HL-60/S4 (cell line): Measurements from ENCODE around the gene PPP2R5C.

Source experiments
- in situ Hi-C: fragments of 300-500 bp; cut with MboI; formaldehyde crosslinking; loops from 2 replicates; pipeline ENCODE4 v1.14.3; 2022; ENCODE audit warnings: low sequenced_read_pairs

PPP2R5C gene

DNA sequence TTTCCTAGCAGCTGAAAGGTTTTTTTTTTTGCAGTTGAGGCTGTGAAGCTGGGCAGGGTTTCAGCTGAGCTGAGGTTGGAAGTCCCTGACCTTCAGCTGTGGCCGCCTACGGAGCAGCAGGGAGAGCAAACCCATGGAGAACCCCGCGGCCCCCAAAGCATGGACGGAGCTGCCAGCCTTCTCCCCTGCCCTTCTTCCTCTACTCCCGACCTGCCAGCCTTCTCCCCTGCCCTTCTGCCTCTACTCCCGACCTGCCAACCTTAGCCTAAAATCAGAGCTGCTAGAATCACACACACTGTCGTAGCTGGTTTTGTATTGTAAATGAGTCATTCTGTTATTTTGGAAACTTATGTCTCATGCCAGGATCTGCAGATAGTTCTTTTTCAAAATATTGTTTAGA lies 74.6 kb downstream of the PPP2R5C start:
- in situ Hi-C loops, result no loop called here

DNA sequence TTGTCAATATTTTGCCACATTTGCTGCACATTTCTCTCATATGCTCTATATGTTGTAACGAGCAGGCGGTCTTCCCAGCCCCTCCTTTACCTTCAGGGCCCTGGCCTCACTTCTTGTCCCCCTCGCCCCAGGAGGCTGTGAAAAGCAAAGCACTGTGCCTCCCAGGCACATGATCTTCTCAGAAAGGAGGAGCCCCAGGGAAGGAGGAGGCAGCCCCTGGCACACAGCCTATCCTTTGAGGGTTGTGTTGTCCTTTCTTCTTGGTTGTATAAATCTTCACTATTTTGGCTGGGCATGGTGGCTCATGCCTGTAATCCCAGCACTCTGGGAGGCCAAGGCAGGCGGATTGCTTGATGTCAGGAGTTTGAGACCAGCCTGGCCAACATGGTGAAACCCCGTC lies 77.0 kb downstream of the PPP2R5C start:
- in situ Hi-C loops, result no loop called here

GRCh38 chr14:101839236-101839635 lies 77.7 kb downstream of the PPP2R5C start:
- in situ Hi-C loops, result no loop called here

GRCh38 chr14:101839661-101840060 lies 78.2 kb downstream of the PPP2R5C start:
- in situ Hi-C loops, result no loop called here

DNA sequence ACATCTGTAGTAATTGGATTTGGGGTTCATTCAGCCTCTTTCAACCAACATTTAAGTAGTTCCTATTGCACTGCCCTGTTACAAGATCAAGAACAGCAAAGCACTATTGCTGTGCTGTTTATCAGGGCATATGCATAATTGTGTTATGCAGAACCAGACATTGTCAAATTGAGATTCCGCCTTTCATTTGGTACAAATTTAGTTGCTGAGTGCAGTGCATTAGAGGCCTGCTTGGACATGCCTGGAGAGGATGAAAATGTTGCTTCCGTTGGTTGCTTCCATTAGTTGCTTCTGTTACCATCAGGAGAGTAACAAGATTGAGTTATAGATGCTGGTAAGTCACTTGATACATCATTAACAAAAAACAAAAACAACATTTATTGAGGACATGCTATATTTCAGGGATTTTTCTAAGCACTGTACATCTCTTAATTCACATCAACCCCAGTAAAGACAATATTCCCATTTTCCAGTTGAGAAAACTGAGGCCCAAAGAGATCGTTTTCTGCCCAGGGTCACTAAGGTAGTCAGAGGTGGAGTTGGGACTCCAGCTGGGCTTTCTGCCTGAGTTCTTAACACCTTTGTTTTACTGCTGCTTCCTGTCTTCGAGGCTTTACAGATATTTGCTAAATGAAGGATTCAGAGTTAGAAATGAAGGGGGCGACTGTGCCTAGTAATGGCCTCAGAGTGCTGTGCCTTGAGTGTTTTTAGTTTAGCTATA lies 79.3 kb downstream of the PPP2R5C start:
- in situ Hi-C loops, result no loop called here

GRCh38 chr14:101843038-101843437 lies 81.5 kb downstream of the PPP2R5C start:
- in situ Hi-C loops, result no loop called here

- in situ Hi-C loops, result no loop called here
These were observed 82.2 kb downstream of the PPP2R5C start for GRCh38 chr14:101843665-101844064.

GRCh38 chr14:101844219-101844618 lies 82.7 kb downstream of the PPP2R5C start:
- in situ Hi-C loops, result no loop called here

GRCh38 chr14:101844751-101845150 lies 83.2 kb downstream of the PPP2R5C start:
- in situ Hi-C loops, result no loop called here

DNA sequence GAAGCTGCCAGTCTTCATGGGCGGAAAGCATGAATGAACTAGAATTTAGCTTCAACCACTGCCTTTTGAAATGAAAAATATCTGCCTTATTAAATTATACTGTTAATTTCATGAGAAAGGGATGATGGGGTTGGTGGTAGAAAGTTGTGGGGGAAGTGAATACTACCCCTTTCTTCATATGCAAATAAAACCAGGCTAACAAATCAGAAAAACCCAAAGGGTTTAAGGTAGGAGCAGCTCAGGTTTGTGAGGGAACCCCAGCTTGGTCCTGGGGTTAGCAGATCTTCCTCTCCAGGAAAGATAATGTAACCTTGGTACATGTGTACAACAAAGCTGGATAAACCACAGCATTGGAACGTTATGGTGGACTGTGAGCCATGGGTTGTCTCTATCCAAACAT lies 84.0 kb downstream of the PPP2R5C start:
- in situ Hi-C loops, result no loop called here

GRCh38 chr14:101845896-101846295 lies 84.4 kb downstream of the PPP2R5C start:
- in situ Hi-C loops, result no loop called here

- in situ Hi-C loops, result no loop called here
These were observed 87.6 kb downstream of the PPP2R5C start for GRCh38 chr14:101849125-101849524.

- in situ Hi-C loops, result no loop called here
These were observed 88.1 kb downstream of the PPP2R5C start for GRCh38 chr14:101849640-101850039.

- in situ Hi-C loops, result no loop called here
These were observed 89.7 kb downstream of the PPP2R5C start for GRCh38 chr14:101851183-101851582.

DNA sequence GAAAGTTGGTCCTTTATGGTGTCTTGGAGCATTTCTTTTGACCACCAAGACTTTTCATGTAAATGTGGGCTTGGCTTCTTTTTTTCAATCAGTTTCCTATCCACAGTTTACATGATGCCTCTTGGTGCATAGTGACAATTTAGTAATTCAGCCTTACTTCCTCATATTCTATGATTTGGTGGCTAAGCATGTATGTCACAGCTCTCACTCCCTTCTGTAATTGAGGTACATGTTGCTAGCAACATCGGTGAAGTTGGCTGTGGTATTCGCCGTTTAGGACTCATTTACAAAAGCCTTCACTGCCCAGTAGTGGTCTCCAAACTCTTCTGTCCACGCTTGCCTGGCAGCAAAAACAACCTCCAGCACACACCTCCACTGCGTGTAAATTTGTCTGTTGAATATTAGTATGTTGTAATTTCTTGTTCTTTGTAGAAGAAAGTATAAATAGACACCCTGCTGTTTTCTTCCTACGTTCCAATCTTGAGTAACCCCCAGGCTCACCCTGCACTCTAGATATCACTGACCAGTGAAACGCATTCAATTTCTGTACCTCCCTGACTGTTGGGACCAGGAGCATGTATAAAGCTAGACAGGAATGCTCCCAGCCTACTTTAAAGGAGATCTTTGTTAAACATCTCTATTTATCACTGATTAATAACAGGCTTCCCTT lies 90.4 kb downstream of the PPP2R5C start:
- in situ Hi-C loops, result no loop called here

- in situ Hi-C loops, result no loop called here
These were observed 91.3 kb downstream of the PPP2R5C start for GRCh38 chr14:101852785-101853184.

DNA sequence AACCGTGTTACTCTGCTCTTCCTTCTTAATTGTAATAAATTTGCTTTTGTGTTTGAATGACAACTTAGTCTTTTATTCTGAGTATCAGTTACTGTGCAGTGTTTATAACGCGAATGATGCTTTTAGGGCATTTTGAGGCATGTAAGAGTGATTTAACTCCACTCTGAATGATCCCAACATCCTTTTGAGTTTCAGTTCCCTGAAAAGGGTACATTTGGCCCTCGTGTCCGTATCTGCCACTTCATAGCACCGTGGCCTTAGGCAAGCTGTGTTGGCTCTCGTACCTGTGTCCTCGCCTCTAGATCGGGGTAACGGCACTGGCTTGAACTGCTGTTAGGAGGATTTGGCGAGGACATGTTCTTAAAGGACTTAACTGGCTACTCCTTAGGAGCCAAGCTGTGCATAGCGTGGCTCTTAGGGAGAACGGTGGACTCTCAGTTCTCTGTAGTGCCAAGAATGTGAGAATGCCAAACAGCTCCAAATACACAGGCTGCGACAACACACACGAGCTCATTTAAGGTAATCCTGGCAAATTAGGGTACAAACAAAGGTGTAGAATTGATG lies 92.0 kb downstream of the PPP2R5C start:
- in situ Hi-C loops, result no loop called here

- in situ Hi-C loops, result no loop called here
These were observed 92.9 kb downstream of the PPP2R5C start for GRCh38 chr14:101854366-101854765.

DNA sequence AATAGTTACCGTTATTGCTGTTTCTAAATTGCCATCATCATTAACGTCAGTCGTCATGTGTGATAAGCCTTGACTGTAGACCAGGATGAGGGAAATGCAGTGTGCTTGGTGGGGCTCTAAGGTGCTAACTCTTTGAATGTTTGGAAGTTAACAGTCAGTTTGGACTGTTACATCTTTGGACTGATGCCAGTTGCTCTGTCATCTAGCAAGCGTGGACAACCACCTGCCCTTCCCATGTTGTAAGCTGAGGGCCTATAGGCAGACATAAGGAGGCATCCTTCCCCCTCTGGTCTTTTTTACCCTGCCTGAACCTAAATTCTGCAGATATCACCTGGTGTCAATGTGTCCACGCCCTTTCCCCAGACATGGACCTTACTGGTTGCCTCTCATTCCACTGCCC lies 94.4 kb downstream of the PPP2R5C start:
- in situ Hi-C loops, result no loop called here

- in situ Hi-C loops, result no loop called here
These were observed 95.0 kb downstream of the PPP2R5C start for GRCh38 chr14:101856536-101856935.

DNA sequence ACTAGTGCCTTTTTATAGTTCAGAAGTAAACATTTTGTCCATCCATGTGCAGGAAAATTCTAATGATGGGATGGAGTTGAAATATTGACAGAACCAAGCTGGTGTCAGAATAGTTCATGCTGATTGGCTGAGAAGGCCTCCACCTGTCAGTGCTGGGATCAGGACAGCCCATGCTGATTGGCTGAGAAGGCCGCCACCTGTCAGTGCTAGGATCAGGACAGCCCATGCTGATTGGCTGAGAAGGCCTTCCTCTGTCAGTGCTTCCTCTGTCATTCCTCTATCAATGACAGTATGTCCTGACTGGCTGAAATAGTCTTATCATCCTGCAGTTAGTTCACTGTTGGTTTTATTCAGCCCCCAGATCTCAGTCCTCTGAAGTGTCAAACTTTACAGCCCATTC lies 95.7 kb downstream of the PPP2R5C start:
- in situ Hi-C loops, result no loop called here

- in situ Hi-C loops, result no loop called here
These were observed 97.5 kb downstream of the PPP2R5C start for GRCh38 chr14:101858791-101859537.
